ENCODE measurements around the gene OR8D1. TPM values are rescaled to one million over a fixed set of nuclear protein-coding genes. Genes with fewer than 3 reads are reported as not detected.

OR8D1 gene
- polyA plus RNA-seq, 1 donor (not counting 4 experiments of a cell fraction or from before 2014, with no cell fraction given) = not detected

GRCh38 chr11:124311269-124311668 lies 2.5 kb downstream of the OR8D1 start:
- no peaks in the 10 kb centered on the region for H4K20me1 ChIP-seq (ENCODE audit: control insufficient read depth, extremely low read depth, insufficient read depth, low read length)
- H3K79me2 ChIP-seq (ENCODE audit: control insufficient read depth, insufficient read depth, low read length) = no peaks in the 10 kb centered on the region
- no peaks in the 10 kb centered on the region for H3K9me1 ChIP-seq (ENCODE audit: control insufficient read depth, extremely low read depth, insufficient read depth, low read length)
- H3K9ac ChIP-seq (ENCODE audit: control insufficient read depth, extremely low read depth, insufficient read depth, low read length) = no peak overlapping the region
- H3K4me3 ChIP-seq (ENCODE audit: control insufficient read depth in 2 of 3, extremely low read depth in 1 of 3, insufficient read depth in 2 of 3, low read depth in 1 of 3, low read length in 3 of 3) = no peak overlapping the region
- no peak overlapping the region for H3K4me2 ChIP-seq (ENCODE audit: control insufficient read depth, extremely low read depth, insufficient read depth, low read depth, low read length)
- no peak for DNase-seq (ENCODE audit: low read depth, low spot score)
- dilution Hi-C loops (cut with MboI; ENCODE audit: extremely low pct_ligation_motif_present, low sequenced_read_pairs) = no loop called here
- no peaks in the 10 kb centered on the region for H3K9me3 ChIP-seq (ENCODE audit: control insufficient read depth, low read depth, low read length)
- FAIRE-seq = no peak
- no peak overlapping the region for H2AFZ ChIP-seq (ENCODE audit: control insufficient read depth, low read length)
- no peak overlapping the region for H3K27ac ChIP-seq (ENCODE audit: control insufficient read depth, insufficient read depth, low read length)
- H3K27me3 ChIP-seq (ENCODE audit: control insufficient read depth, extremely low read depth, insufficient read depth, low read length) = no peaks in the 10 kb centered on the region
- TF ChIP-seq CTCF (optimal IDR thresholded peaks at IDR 0.05 in 1 of 3, IDR thresholded peaks at IDR 0.05 in 1 of 3, conservative IDR thresholded peaks at IDR 0.05 in 1 of 3; ENCODE audit: extremely low read depth in 1 of 3, insufficient read depth in 2 of 3, low read length in 3 of 3) (no peak), EZH2 (IDR thresholded peaks at IDR 0.05; ENCODE audit: low read length) (no peak)
- H3K4me1 ChIP-seq (ENCODE audit: control insufficient read depth, extremely low read depth, insufficient read depth, low read length) = no peaks in the 10 kb centered on the region
- H3K36me3 ChIP-seq (ENCODE audit: control insufficient read depth in 2 of 2, extremely low read depth in 1 of 2, insufficient read depth in 2 of 2, low read length in 2 of 2) = no peaks in the 10 kb centered on the region

- Histone ChIP-seq H4K20me1 (ENCODE audit: control insufficient read depth, extremely low read depth, insufficient read depth, low read length) (no peaks in the 10 kb centered on the region), H3K36me3 (ENCODE audit: control insufficient read depth in 2 of 2, extremely low read depth in 1 of 2, insufficient read depth in 2 of 2, low read length in 2 of 2) (no peaks in the 10 kb centered on the region), H3K27me3 (ENCODE audit: control insufficient read depth, extremely low read depth, insufficient read depth, low read length) (no peaks in the 10 kb centered on the region), H3K9ac (ENCODE audit: control insufficient read depth, extremely low read depth, insufficient read depth, low read length) (no peak overlapping the region), H3K4me2 (ENCODE audit: control insufficient read depth, extremely low read depth, insufficient read depth, low read depth, low read length) (no peak overlapping the region), H3K4me1 (ENCODE audit: control insufficient read depth, extremely low read depth, insufficient read depth, low read length) (no peaks in the 10 kb centered on the region), H3K27ac (ENCODE audit: control insufficient read depth, insufficient read depth, low read length) (no peak overlapping the region), H2AFZ (ENCODE audit: control insufficient read depth, low read length) (no peak overlapping the region), H3K9me3 (ENCODE audit: control insufficient read depth, low read depth, low read length) (no peaks in the 10 kb centered on the region), H3K9me1 (ENCODE audit: control insufficient read depth, extremely low read depth, insufficient read depth, low read length) (no peaks in the 10 kb centered on the region), H3K79me2 (ENCODE audit: control insufficient read depth, insufficient read depth, low read length) (no peaks in the 10 kb centered on the region), H3K4me3 (ENCODE audit: control insufficient read depth in 2 of 3, extremely low read depth in 1 of 3, insufficient read depth in 2 of 3, low read depth in 1 of 3, low read length in 3 of 3) (no peak overlapping the region)
- dilution Hi-C loops (cut with MboI; ENCODE audit: extremely low pct_ligation_motif_present, low sequenced_read_pairs) = no loop called here
- no peak for TF ChIP-seq CTCF (optimal IDR thresholded peaks at IDR 0.05 in 1 of 3, IDR thresholded peaks at IDR 0.05 in 1 of 3, conservative IDR thresholded peaks at IDR 0.05 in 1 of 3; ENCODE audit: extremely low read depth in 1 of 3, insufficient read depth in 2 of 3, low read length in 3 of 3)
- TF ChIP-seq EZH2 (IDR thresholded peaks at IDR 0.05; ENCODE audit: low read length) = no peak
- DNase-seq (ENCODE audit: low read depth, low spot score) (no peak), FAIRE-seq (no peak)
Measured at GRCh38 chr11:124310721-124311120, 3.0 kb downstream of the OR8D1 start.

Data from keratinocyte (primary cell).